Cardiac fibroblast (primary cell): Measurements from ENCODE around the gene FRA10AC1.
"Not testable (repeated sequence)": the region's sequence is repeated elsewhere in the genome, so short reads cannot be mapped to it uniquely, and the experiment has no call there.

Source experiments
- DNase-seq, 2 donors: peaks; one replicate each; pipeline versions ENCODE4 v3.0.0 to v3.0.0-alpha.2; 2010; ENCODE audit warnings: low read depth in 2 of 2
- H3K4me3 ChIP-seq, 2 donors: replicated peaks in 1 of 2; 1 replicate in 1 of 2; 2 replicates in 1 of 2; pipeline ENCODE4 v1.5.1; 2011; ENCODE audit warnings: low read depth in 2 of 2, low read length in 2 of 2, mild to moderate bottlenecking in 2 of 2, moderate library complexity in 1 of 2
- CTCF ChIP-seq: IDR thresholded peaks from one replicate; pipeline ENCODE4 v1.5.1; 2011; ENCODE audit warnings: low read depth, mild to moderate bottlenecking, low read length, inconsistent platforms

The FRA10AC1 gene

DNA sequence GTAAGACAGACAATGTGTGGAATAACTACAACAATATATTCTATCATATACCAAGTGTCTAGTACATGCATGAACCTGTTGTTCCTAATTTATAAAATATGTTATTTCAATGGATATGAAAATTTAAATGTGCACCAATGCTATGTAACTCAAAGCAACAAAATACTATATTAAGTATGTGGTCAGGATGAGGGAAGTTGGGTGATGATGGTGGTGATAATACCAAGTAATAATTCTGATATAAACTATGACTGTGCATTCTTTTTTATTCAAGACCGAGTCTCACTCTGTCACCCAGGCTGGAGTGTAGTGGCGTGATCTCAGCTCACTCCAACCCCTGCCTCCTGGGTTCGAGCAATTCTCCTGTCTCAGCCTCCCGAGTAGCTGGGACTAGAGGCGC is 2.1 kb upstream of the FRA10AC1 start:
- no peak for DNase-seq
- no peak for TF ChIP-seq CTCF
- no peak overlapping the region for H3K4me3 ChIP-seq

DNA sequence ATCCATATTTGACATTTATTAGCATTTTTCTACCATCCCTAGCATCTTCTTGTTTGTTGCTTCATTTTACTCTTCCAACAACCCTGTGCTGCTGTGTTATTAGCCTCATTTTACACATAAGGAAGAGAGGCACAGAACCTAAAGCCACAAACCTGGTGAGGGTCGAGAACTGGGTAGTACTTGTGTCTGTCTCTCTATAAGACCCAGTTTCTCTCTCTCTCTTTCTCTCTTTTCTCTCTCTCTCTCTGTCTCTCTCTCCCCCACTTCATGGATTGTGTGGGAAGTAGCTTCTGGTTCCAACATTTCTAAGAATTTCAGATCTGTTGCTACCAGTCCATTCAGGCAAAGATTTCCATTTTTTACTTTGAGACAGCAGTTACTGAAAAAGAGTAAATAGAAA is 1.4 kb upstream of the FRA10AC1 start:
- no peak for DNase-seq
- TF ChIP-seq CTCF, result no peak
- H3K4me3 ChIP-seq, result no peak overlapping the region

DNA sequence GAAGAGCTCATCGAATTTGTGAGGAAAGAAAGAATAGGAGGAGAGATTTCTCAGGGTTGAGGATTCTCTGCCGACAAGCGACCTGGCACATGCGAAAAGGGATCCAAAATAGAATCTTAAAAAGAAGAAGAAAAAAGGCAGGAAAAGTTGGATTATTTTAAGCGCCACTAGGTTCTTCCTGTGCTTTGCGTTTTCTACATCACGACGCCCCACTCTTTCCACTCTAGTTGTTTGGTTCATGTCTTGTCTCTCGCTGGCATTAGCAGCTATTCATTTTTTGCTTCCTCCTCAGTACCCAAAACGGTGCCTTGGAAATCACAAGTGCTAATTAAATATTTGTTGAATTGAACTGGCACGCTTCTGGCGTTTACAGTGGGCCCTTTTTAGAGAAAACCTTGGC is 674 bp upstream of the FRA10AC1 start:
- peak overlapping the region; percentile 70 to 85 for H3K4me3 ChIP-seq
- no peak for TF ChIP-seq CTCF
- peak; percentile 13 to 29 for DNase-seq

- TF ChIP-seq CTCF, result no peak
- H3K4me3 ChIP-seq, result peak overlapping the region; percentile 70 to 85
- peak; percentile 54 to 57 for DNase-seq
Measured at GRCh38 chr10:93701866-93702209, 554 bp downstream of the FRA10AC1 start.

GRCh38 chr10:93697207-93697606 is 5.2 kb downstream of the FRA10AC1 start:
- no peak for TF ChIP-seq CTCF
- no peak overlapping the region for H3K4me3 ChIP-seq
- DNase-seq, result no peak

DNA sequence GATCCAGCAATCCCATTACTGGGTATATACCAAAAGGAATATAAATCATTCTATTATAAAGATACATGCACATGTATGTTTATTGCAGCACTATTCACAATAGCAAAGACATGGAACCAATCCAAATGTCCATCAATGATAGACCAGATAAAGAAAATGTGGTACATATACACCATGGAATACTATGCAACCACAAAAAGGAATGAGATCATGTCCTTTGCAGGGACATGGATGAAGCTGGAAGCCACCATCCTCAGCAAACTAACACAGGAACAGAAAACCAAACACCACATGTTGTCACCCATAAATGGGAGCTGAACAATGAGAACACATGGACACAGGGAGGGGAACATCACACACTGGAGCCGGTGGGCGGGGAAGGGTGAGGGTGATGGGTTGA is 5.8 kb downstream of the FRA10AC1 start:
- not testable (repeated sequence) for H3K4me3 ChIP-seq, DNase-seq

- DNase-seq, result no peak
- no peak for TF ChIP-seq CTCF
Measured at GRCh38 chr10:93695740-93696139, 6.7 kb downstream of the FRA10AC1 start.

More at GRCh38 chr10:93695740-93696139, 6.7 kb downstream of the FRA10AC1 start:
- no peak overlapping the region for H3K4me3 ChIP-seq
